ENCODE data around the gene SMARCC2.

The SMARCC2 gene

GRCh38 chr12:56189099-56189917 is at the start of gene SMARCC2:
TSS of gene SMARCC2 (minus strand) at chr12:56189483. CDS start at chr12:56189461, 22 bp downstream.
- peak; percentile 77 for DNase-seq (ENCODE audit: low read depth)

DNA sequence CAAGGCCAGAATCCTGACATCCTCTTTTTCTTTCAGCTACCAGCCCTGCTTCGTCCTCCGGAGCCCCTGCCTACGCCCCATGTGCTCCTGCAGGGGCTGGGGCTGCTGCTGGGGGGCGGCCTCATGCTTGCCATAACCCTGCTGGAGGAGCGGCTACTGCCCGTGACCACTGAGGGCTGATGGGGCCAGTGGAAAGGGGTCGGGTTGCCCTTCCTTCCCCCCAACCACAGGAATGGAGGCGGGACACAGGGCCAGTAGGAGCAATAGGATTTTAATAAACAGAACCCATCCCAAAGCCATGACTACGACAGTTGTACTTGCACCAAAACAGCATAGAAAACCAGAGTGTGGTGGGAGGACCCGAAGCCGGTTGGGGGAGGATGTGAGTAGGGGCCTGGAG is 48.3 kb upstream of the SMARCC2 start:
- DNase-seq (ENCODE audit: low read depth): no peak

GRCh38 chr12:56236985-56237384 is 47.7 kb upstream of the SMARCC2 start:
- DNase-seq (ENCODE audit: low read depth): no peak

- no peak for DNase-seq (ENCODE audit: low read depth)
Observed at GRCh38 chr12:56236091-56236490, 46.8 kb upstream of the SMARCC2 start.

- DNase-seq (ENCODE audit: low read depth): no peak
Observed at GRCh38 chr12:56234746-56235436, 45.6 kb upstream of the SMARCC2 start.

GRCh38 chr12:56231184-56231582 is 41.9 kb upstream of the SMARCC2 start:
- no peak for DNase-seq (ENCODE audit: low read depth)

DNA sequence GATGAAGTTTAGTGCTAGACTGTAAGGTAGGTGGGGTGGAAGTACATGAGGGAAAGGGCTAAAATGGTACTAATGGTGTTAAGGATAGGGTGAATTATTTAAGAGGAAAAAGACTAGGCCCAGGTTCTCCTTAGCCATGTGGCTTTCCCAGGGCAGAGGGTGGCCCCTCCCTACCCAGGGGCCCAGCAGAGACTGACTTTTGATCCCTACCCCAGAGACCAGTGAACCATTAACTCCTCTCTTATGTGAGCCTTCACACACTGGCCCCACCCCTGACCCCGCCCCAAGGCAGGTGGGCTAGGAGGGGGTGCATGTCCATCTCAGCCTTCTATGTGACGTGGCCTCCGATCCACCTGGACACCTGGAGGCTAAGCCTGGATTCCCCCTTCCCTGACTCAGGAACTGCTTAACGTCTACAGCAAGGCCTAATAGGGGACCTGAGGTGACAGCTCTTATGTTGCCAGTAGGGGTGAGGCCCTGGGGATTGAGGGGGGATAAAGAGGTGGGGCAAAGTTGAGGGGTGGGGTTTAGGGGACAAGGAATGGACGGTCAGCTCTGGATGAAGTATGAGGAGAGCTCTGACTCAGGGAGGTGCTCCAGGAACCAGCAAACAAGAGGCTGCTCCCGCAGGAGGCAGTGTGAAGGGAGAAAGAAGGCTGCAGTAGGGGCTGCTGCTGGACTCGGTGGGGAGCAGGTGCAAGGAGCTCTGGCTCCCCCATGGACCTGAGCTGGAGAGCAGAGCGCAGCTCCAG is 41.3 kb upstream of the SMARCC2 start:
- no peak for DNase-seq (ENCODE audit: low read depth)

GRCh38 chr12:56229916-56230431 is 40.7 kb upstream of the SMARCC2 start, which contains the start of gene SLC39A5:
TSS of gene SLC39A5 (plus strand) at chr12:56230051. CDS start at chr12:56231275, 1,224 bp downstream.
- DNase-seq (ENCODE audit: low read depth): no peak

GRCh38 chr12:56229082-56229481 is 39.8 kb upstream of the SMARCC2 start:
- DNase-seq (ENCODE audit: low read depth): no peak

DNA sequence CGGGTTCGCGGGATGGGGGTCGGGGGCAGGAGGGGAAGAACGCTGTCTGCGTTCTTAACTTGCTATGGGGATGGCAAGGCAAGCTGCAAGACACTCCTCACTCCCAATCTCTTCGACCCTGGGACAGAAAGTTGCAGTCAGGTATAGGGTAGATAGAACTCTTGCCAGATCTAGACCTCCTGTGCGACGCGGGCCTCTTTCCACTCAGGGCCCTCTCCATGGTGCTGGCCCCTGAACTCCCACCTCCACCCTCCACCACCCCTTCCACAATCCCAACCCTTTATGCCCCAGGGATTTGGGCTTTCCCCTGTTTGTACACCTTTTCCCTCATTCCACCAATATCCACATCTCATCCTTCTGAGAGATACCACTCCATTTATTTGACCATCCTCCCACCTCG is 35.7 kb upstream of the SMARCC2 start:
- no peak for DNase-seq (ENCODE audit: low read depth)

DNA sequence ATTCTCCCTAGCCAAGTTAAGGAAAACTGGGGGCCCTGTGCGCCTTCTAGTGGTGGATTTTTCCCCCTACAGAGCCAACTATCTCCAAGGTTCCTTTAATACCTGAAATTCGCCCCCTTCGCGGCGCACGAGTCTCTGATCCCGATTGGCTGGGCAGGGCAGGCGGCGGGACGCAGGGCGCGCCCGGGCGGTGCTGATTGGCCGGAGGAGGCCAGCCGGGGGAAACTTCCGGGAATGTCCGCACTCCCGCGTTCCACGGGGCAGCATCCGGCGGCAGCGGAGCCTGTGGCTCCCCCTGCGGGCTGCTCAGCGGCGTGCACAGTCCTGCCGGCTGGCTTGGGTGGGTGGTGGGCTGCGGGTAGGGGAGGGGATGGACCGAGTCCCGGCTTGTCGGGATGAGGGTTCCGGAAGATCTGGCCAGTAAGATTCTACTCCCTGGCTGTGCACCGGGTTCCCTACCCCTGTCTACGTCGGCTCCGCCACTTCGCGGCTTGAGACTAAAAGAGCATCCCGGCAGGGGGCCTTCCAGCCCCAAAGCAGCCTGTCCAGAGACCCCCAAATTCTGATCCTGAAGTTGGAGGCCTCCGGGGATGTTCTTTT is 34.9 kb upstream of the SMARCC2 start, which contains the start of gene NABP2:
NABP2 (plus strand) TSS at position 241 of the 600 bp plus-strand sequence. CDS start 515 bp downstream, outside the sequence.
- DNase-seq (ENCODE audit: low read depth): peak; percentile 85

GRCh38 chr12:56223571-56224101 is 34.4 kb upstream of the SMARCC2 start:
- DNase-seq (ENCODE audit: low read depth): no peak

DNA sequence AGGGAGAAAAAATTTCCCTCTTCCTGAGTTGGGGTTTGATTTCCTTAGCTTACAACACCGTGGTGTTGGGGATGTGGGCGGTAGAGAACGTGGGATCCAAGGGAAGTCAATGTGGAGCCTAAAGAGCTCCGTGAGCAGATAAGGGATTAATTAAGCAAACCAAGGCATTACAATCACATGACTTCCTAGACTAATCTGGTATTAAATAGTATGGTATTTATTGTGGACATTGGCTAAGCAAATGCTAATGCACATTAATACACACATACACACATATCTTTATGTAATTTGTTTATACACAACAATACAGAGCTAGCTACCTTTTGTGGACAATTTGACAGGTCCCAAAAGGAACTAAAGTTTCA is 33.2 kb upstream of the SMARCC2 start:
- DNase-seq (ENCODE audit: low read depth): no peak

- peak; percentile 86 for DNase-seq (ENCODE audit: low read depth)
Observed at GRCh38 chr12:56221757-56222530, 32.7 kb upstream of the SMARCC2 start, which contains the start of gene RNF41. TSS of gene RNF41 (minus strand) at chr12:56221922. CDS start at chr12:56214047, 7,875 bp downstream.

GRCh38 chr12:56221232-56221756 is 32.0 kb upstream of the SMARCC2 start:
- DNase-seq (ENCODE audit: low read depth): no peak

- DNase-seq (ENCODE audit: low read depth): no peak
Observed at GRCh38 chr12:56220611-56221231, 31.4 kb upstream of the SMARCC2 start.

DNA sequence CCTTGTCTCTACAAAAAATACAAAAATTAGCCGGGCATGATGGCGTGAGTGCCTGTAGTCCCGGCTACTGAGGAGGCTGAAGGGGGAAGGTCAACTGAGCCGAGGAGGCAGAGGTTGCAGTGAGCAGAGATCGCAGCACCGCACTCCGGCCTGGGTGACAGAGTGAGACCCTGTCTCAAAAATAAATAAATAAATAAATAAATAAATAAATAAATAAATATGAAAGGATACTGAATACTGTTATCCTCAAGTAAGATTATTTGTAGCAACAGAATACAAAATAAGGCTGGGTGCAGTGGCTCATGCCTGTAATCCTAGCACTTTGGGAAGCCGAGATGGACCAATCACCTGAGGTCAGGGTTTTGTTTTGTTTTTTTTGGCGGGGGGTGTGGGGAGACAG is 30.6 kb upstream of the SMARCC2 start:
- no peak for DNase-seq (ENCODE audit: low read depth)

DNA sequence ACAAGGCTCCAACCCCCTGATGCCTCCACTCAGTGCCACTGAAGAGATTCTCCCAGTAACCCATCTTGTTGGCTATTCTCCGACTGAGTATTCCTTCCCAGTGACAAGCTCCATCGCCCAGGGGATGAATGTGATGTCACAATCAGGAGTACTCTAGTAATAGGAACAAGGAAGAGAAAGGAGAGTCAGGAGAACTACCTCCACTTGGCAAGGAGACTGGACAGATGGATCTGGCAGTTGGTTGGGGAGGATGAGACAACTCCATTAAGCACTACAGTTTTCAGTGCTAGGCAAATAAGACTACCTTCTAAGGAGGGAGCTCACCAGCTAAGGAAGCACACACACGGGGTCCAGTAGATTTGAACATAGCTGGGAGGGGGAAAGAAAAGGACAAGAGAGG is 27.2 kb upstream of the SMARCC2 start:
- DNase-seq (ENCODE audit: low read depth): no peak

- DNase-seq (ENCODE audit: low read depth): no peak
Observed at GRCh38 chr12:56213878-56214277, 24.6 kb upstream of the SMARCC2 start.

DNA sequence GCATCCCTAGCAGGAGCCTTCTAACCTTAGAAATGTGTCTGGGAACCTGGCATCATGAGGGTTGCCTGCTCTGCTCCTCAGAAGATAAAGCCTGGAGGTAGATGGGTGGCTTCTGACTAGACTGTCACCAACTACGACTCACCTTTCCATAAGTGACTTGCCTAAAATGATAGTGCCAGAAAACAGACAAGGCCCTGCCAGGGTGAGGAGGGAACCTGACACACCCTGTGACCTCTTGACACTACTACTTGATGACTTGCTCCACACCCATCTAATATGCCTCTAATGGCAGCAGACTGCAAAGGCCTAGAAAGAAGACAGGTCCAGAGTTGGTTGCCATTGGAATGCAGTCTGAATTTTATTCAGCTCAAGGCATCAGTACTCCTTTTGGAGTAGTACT is 23.1 kb upstream of the SMARCC2 start:
- DNase-seq (ENCODE audit: low read depth): no peak

Measured in stimulated activated CD4-positive, alpha-beta T cell treated with anti-CD3 and anti-CD28 coated beads, Interleukin-2, amount 100 ng/mL, for 4 hours (primary cell).